Measurements from ENCODE around the gene ATXN1L.
"Not testable (repeated sequence)": the region's sequence is repeated elsewhere in the genome, so short reads cannot be mapped to it uniquely, and the experiment has no call there.

Gene ATXN1L

DNA sequence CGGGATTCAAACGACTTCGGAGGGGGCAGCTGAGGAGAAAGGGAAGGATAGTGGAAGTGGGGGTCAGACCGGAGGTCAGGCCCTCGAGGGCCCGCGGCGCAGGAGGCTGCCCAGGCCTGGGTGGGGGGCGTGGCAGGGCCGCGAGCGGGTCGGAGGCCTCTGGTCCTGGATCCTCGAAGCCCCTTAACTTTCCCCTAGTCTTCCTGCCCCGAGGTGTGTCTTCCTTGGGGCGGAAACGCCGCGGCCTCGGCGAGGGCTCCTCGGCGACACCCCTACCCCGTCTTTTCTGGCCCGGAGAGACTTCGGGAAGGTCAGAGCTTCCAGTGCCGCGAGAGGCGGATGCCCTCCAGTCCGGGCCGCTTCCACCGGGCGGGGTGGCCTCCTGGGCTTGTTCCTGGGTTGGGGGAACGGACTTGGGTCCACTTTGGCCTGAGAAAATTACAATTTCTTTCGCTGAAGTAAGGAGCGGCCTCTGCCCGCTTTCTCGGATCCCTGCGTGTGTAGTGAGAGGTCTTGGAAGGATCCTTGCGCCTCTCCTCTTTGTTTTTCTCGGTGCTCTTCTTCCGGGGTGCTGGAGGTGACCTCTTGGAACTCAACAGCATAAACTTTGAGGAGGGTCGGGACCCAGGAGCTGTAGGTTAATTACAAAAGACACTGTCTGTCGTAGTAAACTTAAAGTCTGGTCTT lies 50.0 kb downstream of the ATXN1L start:
- H3K4me1 Mint-ChIP-seq: peaks cover 51% of the 10 kb centered on the region
- ATAC-seq: peak; percentile 60
- peak overlapping the region; percentile 97 for H3K4me3 Mint-ChIP-seq
- H3K27ac Mint-ChIP-seq: peak overlapping the region; percentile 98
- H3K36me3 Mint-ChIP-seq: no peaks in the 10 kb centered on the region
- no peaks in the 10 kb centered on the region for H3K27me3 Mint-ChIP-seq
- H3K9me3 Mint-ChIP-seq: no peaks in the 10 kb centered on the region

DNA sequence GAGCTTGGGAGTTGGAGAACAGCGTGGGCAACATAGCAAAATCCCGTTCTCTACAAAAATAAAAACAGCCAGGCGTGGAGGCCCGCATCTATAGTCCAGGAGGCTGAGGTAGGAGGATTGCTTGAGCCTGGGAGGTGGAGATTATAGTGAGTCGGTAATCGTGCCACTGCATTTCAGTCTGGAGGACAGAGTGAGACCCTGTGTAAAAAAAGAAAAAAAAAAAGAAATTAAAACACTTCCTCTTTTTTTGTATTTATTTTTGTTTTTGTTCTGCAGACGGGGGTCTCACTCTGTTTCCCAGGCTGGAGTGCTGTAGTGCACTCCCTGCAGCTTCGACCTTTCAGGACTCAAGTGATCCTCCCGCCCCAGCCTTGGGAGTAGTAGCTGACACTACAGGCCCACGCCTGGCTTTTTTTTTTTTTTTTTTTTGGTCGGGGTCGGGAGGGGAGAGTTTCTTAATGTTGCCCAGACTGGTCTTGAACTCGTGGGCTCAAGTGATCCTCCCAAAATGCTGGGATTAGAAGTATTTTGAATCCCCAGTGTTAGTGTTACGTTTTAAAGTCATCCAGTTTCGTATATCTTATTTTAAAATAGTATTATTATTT lies 51.1 kb downstream of the ATXN1L start:
- no peak for ATAC-seq

DNA sequence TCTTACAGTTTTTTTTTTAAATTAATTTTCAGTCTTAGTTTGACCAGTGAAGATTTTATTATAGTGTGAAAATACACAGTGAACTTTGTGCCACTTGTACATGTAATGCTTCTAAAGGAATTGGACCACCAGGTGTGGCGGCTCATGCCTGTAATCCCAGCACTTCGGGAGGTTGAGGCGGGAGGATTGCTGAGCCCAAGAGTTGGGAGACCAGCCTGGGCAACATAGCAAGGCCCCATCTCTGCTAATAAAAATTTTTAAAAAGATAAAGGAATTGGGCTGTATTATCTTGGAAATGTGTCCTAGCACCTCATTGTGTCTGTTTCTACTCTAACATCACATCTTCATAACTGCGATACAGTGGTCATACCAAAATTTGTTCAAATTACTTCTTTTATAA lies 53.4 kb downstream of the ATXN1L start:
- Mint-ChIP-seq H3K9me3 (peaks cover 3% of the 10 kb centered on the region), H3K4me1 (peaks cover 67% of the 10 kb centered on the region), H3K4me3 (peak overlapping the region; percentile 51), H3K36me3 (peaks cover 14% of the 10 kb centered on the region), H3K27ac (peak overlapping the region; percentile 71), H3K27me3 (no peaks in the 10 kb centered on the region)
- ATAC-seq: no peak

More for the DNA sequence above, 51.1 kb downstream of the ATXN1L start:
- H3K36me3 Mint-ChIP-seq: no peaks in the 10 kb centered on the region
- no peaks in the 10 kb centered on the region for H3K9me3 Mint-ChIP-seq
- peak overlapping the region; percentile 76 for H3K4me3 Mint-ChIP-seq
- peaks cover 59% of the 10 kb centered on the region for H3K4me1 Mint-ChIP-seq
- no peaks in the 10 kb centered on the region for H3K27me3 Mint-ChIP-seq
- peak overlapping the region; percentile 98 for H3K27ac Mint-ChIP-seq

DNA sequence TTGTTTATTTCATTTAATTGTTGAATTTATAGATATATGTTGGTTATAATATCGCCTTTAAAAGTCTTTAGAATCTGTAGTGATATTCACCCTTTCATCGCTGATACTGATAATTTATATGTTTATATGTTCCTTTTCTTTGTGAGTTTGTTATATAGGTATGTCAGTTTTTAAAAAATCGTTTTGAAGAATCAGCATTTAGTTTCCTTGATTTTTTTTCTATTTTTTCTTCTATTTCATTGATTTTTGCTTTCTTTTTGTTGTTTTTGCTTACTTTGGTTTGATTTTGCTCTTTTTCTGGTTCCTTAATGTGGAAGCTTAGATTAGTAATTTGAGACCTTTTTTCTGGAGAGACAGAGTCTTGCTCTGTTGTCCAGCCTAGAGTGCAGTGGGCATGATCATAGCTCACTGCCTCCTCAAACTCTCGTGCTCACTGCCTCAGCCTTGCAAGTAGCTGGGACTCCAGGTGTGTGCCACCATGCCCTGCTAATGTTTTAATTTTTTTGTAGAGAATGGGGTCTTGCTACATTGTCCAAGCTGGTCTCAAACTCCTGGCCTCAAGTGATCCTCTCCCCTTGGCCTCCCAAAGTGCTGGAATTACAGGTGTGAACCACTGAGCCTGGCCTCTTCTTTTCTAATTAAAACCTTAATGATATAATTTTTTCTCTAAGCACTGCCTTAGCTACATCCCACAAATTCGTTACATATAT lies 57.0 kb downstream of the ATXN1L start:
- Mint-ChIP-seq H3K27ac (no peak overlapping the region), H3K4me3 (no peak overlapping the region), H3K4me1 (peaks cover 81% of the 10 kb centered on the region), H3K9me3 (peaks cover 3% of the 10 kb centered on the region), H3K36me3 (peaks cover 43% of the 10 kb centered on the region), H3K27me3 (no peaks in the 10 kb centered on the region)
- no peak for ATAC-seq

DNA sequence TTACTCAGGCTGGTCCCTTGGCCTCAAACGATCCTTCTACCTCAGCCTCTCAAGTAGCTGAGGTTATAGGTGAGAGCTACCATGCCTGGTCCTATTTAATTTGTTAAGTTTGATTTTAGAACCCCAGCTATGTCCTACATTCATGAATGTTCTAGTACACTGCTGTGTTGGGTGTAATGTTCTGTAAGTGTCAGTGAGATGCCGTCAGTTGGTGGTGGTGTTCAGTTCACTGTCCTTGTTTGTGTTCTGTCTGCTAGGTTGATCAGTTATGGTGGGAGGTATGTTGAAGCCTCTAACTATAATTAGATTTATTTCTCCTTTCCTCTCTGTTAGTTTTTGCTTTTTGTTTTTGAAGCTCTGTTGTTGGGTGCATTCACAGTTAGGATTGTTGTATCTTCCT lies 57.8 kb downstream of the ATXN1L start:
- Mint-ChIP-seq H3K4me3 (no peak overlapping the region), H3K36me3 (peaks cover 51% of the 10 kb centered on the region), H3K27me3 (no peaks in the 10 kb centered on the region), H3K27ac (no peak overlapping the region), H3K4me1 (peaks cover 82% of the 10 kb centered on the region), H3K9me3 (peaks cover 3% of the 10 kb centered on the region)
- no peak for ATAC-seq

DNA sequence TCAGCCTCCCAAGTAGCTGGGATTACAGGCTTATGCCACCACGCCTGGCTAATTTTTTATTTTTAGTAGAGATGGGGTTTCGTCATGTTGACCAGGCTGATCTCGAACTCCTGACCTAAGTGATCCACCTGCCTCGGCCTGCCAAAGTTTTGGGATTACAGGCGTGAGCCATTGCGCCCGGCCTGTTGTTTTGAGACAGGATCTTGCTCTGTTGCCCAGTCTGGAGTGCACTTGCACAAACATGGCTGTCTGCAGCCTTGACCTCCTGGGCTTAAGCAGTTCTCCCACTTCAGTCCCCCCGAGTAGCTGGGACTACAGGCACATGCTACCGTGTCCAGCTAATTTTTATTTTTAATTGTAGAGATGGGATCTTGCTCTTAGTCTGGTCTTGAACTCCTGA lies 58.5 kb downstream of the ATXN1L start:
- H3K27ac Mint-ChIP-seq: no peak overlapping the region
- peaks cover 52% of the 10 kb centered on the region for H3K36me3 Mint-ChIP-seq
- H3K27me3 Mint-ChIP-seq: no peaks in the 10 kb centered on the region
- H3K4me1 Mint-ChIP-seq: peaks cover 84% of the 10 kb centered on the region
- no peak overlapping the region for H3K4me3 Mint-ChIP-seq
- no peak for ATAC-seq
- H3K9me3 Mint-ChIP-seq: peaks cover 3% of the 10 kb centered on the region

DNA sequence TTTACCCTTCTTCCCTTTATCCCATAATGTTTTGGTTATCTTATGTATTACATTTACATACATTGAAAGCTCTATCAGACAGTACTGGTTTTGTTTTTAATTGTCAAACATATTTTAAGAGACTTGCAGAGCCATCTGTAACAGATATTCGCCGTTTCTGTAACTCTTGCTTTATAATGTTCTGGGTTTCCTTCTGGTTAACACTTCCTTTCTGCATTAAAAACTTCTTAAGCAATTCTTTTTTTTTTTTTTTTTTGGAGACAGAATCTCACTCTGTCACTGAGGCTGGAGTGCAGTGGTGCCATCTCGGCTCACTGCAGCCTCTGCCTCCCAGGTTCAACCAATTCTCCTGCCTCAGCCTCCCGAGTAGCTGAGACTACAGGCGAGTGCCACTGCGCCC lies 60.0 kb downstream of the ATXN1L start:
- not testable (repeated sequence) for ATAC-seq, H3K9me3 Mint-ChIP-seq, H3K27ac Mint-ChIP-seq, H3K27me3 Mint-ChIP-seq, H3K4me3 Mint-ChIP-seq
- Mint-ChIP-seq H3K4me1 (peaks cover 81% of the 10 kb centered on the region), H3K36me3 (peaks cover 52% of the 10 kb centered on the region)
